T-helper 2 cell treated with Interferon-gamma antibody and Interleukin-4, amounts not matched to agents 5 μg/mL and 100 μg/mL, for 36 hours (primary cell): ENCODE data around the gene NOX4.
"Not testable (repeated sequence)": the region's sequence is repeated elsewhere in the genome, so short reads cannot be mapped to it uniquely, and the experiment has no call there.

Experiments
- DNase-seq: peaks from one replicate; pipeline ENCODE4 v3.0.0; 2021; ENCODE audit warnings: low spot score
- H3K27ac Mint-ChIP-seq: one replicate; pipeline ENCODE4 v1.8.0; 2021; ENCODE audit warnings: mild to moderate bottlenecking, mixed read lengths
- H3K27me3 Mint-ChIP-seq: one replicate; pipeline ENCODE4 v1.8.0; 2021; ENCODE audit warnings: low read depth, mixed read lengths
- H3K36me3 Mint-ChIP-seq: one replicate; pipeline ENCODE4 v1.8.0; 2021; ENCODE audit warnings: low read depth, mixed read lengths
- H3K4me1 Mint-ChIP-seq: one replicate; pipeline ENCODE4 v1.8.0; 2021; ENCODE audit warnings: low read depth, mixed read lengths
- H3K4me3 Mint-ChIP-seq: one replicate; pipeline ENCODE4 v1.8.0; 2022; ENCODE audit warnings: mild to moderate bottlenecking, moderate library complexity, mixed read lengths
- H3K9me3 Mint-ChIP-seq: one replicate; pipeline ENCODE4 v1.8.0; 2021; ENCODE audit warnings: mixed read lengths

Gene NOX4

GRCh38 chr11:89391654-89392053 is 99.5 kb downstream of the NOX4 start:
- not testable (repeated sequence) for H3K9me3 Mint-ChIP-seq, H3K36me3 Mint-ChIP-seq, DNase-seq, H3K27ac Mint-ChIP-seq, H3K27me3 Mint-ChIP-seq, H3K4me1 Mint-ChIP-seq, H3K4me3 Mint-ChIP-seq

GRCh38 chr11:89387501-89387900 is 103.7 kb downstream of the NOX4 start:
- not testable (repeated sequence) for H3K27ac Mint-ChIP-seq, H3K4me3 Mint-ChIP-seq, H3K27me3 Mint-ChIP-seq, H3K4me1 Mint-ChIP-seq, H3K36me3 Mint-ChIP-seq, DNase-seq, H3K9me3 Mint-ChIP-seq

- not testable (repeated sequence) for H3K4me1 Mint-ChIP-seq, H3K4me3 Mint-ChIP-seq, H3K27me3 Mint-ChIP-seq
Measured at GRCh38 chr11:89382986-89383385, 108.2 kb downstream of the NOX4 start.

GRCh38 chr11:89381094-89381493 is 110.1 kb downstream of the NOX4 start:
- Mint-ChIP-seq H3K27ac (no peak overlapping the region), H3K4me3 (no peak overlapping the region), H3K9me3 (no peaks in the 10 kb centered on the region), H3K36me3 (no peaks in the 10 kb centered on the region), H3K4me1 (no peaks in the 10 kb centered on the region), H3K27me3 (no peaks in the 10 kb centered on the region)
- DNase-seq, result no peak

More at GRCh38 chr11:89382986-89383385, 108.2 kb downstream of the NOX4 start:
- not testable (repeated sequence) for H3K36me3 Mint-ChIP-seq, H3K9me3 Mint-ChIP-seq, DNase-seq, H3K27ac Mint-ChIP-seq

GRCh38 chr11:89379976-89380771 is 111.0 kb downstream of the NOX4 start:
- not testable (repeated sequence) for H3K27ac Mint-ChIP-seq, H3K4me1 Mint-ChIP-seq, H3K27me3 Mint-ChIP-seq, H3K9me3 Mint-ChIP-seq, DNase-seq, H3K36me3 Mint-ChIP-seq, H3K4me3 Mint-ChIP-seq

- H3K36me3 Mint-ChIP-seq, H3K4me3 Mint-ChIP-seq, H3K4me1 Mint-ChIP-seq, H3K9me3 Mint-ChIP-seq, H3K27me3 Mint-ChIP-seq, H3K27ac Mint-ChIP-seq, DNase-seq: not testable (repeated sequence)
Measured at GRCh38 chr11:89378986-89379385, 112.2 kb downstream of the NOX4 start.

GRCh38 chr11:89369356-89369755 is 121.8 kb downstream of the NOX4 start:
- not testable (repeated sequence) for H3K27ac Mint-ChIP-seq, H3K4me3 Mint-ChIP-seq, H3K36me3 Mint-ChIP-seq, H3K9me3 Mint-ChIP-seq, H3K27me3 Mint-ChIP-seq, DNase-seq, H3K4me1 Mint-ChIP-seq

- not testable (repeated sequence) for H3K4me3 Mint-ChIP-seq, H3K36me3 Mint-ChIP-seq, H3K27me3 Mint-ChIP-seq, H3K4me1 Mint-ChIP-seq, H3K9me3 Mint-ChIP-seq, DNase-seq, H3K27ac Mint-ChIP-seq
Measured at GRCh38 chr11:89364856-89365255, 126.3 kb downstream of the NOX4 start.

GRCh38 chr11:89361734-89362133 is 129.4 kb downstream of the NOX4 start:
- H3K27me3 Mint-ChIP-seq, result no peaks in the 10 kb centered on the region
- no peak overlapping the region for H3K27ac Mint-ChIP-seq
- H3K4me1 Mint-ChIP-seq, result no peaks in the 10 kb centered on the region
- H3K9me3 Mint-ChIP-seq, result no peaks in the 10 kb centered on the region
- H3K36me3 Mint-ChIP-seq, result no peaks in the 10 kb centered on the region
- no peak for DNase-seq
- no peak overlapping the region for H3K4me3 Mint-ChIP-seq

- H3K4me1 Mint-ChIP-seq, DNase-seq, H3K36me3 Mint-ChIP-seq, H3K9me3 Mint-ChIP-seq, H3K27ac Mint-ChIP-seq, H3K4me3 Mint-ChIP-seq, H3K27me3 Mint-ChIP-seq: not testable (repeated sequence)
Measured at GRCh38 chr11:89359208-89359607, 132.0 kb downstream of the NOX4 start.

- no peak overlapping the region for H3K27ac Mint-ChIP-seq
- no peak overlapping the region for H3K4me3 Mint-ChIP-seq
- H3K4me1 Mint-ChIP-seq, result no peaks in the 10 kb centered on the region
- no peaks in the 10 kb centered on the region for H3K36me3 Mint-ChIP-seq
- no peak for DNase-seq
- H3K27me3 Mint-ChIP-seq, result no peaks in the 10 kb centered on the region
- H3K9me3 Mint-ChIP-seq, result no peaks in the 10 kb centered on the region
Measured at GRCh38 chr11:89358761-89359160, 132.4 kb downstream of the NOX4 start.

GRCh38 chr11:89355646-89356045 is 135.5 kb downstream of the NOX4 start:
- Mint-ChIP-seq H3K9me3 (no peaks in the 10 kb centered on the region), H3K4me3 (no peak overlapping the region), H3K27ac (no peak overlapping the region), H3K4me1 (no peaks in the 10 kb centered on the region), H3K36me3 (no peaks in the 10 kb centered on the region), H3K27me3 (no peaks in the 10 kb centered on the region)
- no peak for DNase-seq

- DNase-seq, H3K27ac Mint-ChIP-seq, H3K27me3 Mint-ChIP-seq, H3K4me1 Mint-ChIP-seq, H3K9me3 Mint-ChIP-seq, H3K36me3 Mint-ChIP-seq, H3K4me3 Mint-ChIP-seq: not testable (repeated sequence)
Measured at GRCh38 chr11:89354513-89354912, 136.7 kb downstream of the NOX4 start.

- H3K4me1 Mint-ChIP-seq, result no peaks in the 10 kb centered on the region
Measured at GRCh38 chr11:89347071-89347470, 144.1 kb downstream of the NOX4 start.

GRCh38 chr11:89346601-89347000 is 144.6 kb downstream of the NOX4 start:
- Mint-ChIP-seq H3K9me3 (no peaks in the 10 kb centered on the region), H3K4me1 (no peaks in the 10 kb centered on the region), H3K4me3 (no peak overlapping the region), H3K27me3 (no peaks in the 10 kb centered on the region), H3K27ac (no peak overlapping the region), H3K36me3 (no peaks in the 10 kb centered on the region)
- DNase-seq, result no peak

More at GRCh38 chr11:89347071-89347470, 144.1 kb downstream of the NOX4 start:
- DNase-seq, result no peak
- H3K4me3 Mint-ChIP-seq, result no peak overlapping the region
- H3K27ac Mint-ChIP-seq, result no peak overlapping the region
- no peaks in the 10 kb centered on the region for H3K36me3 Mint-ChIP-seq
- H3K27me3 Mint-ChIP-seq, result no peaks in the 10 kb centered on the region
- H3K9me3 Mint-ChIP-seq, result no peaks in the 10 kb centered on the region
